Measurements from ENCODE around the gene FGFR2. TPM values are rescaled to one million over a fixed set of nuclear protein-coding genes. Genes with fewer than 3 reads are reported as not detected.

FGFR2 gene
- total and polyA plus RNA-seq, 11 donors: 0.13 to 4.1 (median 0.35) TPM; not detected in 1

DNA sequence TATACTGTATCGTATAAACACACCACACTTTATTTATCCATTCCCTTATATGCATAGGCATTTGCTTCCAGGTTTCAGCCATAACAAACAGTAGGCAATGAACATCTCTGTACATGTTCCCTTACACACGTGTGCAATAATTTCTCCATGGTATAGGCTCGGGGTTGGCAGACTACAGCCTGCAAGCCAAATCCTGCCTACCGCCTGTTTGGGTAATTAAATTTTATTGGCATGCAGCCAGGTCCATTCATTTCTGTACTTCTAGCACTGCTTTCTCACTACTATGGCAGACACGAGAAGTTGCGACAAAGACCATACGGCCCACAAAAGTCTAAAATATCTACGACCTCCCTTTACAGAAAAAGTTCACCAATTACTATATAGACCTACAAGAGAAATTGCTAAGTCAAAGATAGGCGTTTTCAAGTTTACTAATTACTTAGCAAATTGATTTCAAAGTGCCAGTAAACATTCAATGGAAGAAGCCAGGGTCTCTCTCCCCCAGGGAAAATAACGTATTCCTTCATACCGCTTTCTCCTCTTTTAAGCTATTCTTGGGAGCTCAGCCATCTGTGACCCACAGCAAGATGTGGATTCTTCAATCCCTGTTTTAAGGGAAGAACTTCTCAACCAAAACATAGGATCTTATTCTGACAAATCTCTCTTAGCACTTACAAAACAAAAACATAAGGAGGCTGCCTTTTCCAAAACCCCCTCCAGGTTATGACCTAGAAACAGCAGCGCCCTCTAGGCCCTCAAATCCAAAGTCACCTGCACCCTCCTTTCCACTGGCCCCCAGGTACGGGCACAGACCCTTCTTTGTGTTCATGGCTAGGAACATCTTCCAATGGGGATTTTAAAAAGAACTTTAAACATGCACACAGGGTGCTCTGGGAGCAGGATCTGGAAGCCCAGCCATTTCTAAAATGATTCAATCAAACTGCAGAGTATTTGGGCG, 100.5 kb downstream of the FGFR2 start:
- Histone ChIP-seq H3K27ac (no peak overlapping the region), H3K27me3 (peaks cover 0 to 19% (median 0%) of the 10 kb centered on the region in 9 donors), H3K4me1 (no peaks in the 10 kb centered on the region), H3K9me3 (no peaks in the 10 kb centered on the region), H3K4me3 (no peak overlapping the region), H3K36me3 (no peaks in the 10 kb centered on the region)
- DNase-seq (no peak), ATAC-seq (no peak)
- WGBS, 4 donors: 73 to 81% (median 78%) methylated on average over 14 of the region's 14 CpGs
- TF ChIP-seq, protein P1, sequence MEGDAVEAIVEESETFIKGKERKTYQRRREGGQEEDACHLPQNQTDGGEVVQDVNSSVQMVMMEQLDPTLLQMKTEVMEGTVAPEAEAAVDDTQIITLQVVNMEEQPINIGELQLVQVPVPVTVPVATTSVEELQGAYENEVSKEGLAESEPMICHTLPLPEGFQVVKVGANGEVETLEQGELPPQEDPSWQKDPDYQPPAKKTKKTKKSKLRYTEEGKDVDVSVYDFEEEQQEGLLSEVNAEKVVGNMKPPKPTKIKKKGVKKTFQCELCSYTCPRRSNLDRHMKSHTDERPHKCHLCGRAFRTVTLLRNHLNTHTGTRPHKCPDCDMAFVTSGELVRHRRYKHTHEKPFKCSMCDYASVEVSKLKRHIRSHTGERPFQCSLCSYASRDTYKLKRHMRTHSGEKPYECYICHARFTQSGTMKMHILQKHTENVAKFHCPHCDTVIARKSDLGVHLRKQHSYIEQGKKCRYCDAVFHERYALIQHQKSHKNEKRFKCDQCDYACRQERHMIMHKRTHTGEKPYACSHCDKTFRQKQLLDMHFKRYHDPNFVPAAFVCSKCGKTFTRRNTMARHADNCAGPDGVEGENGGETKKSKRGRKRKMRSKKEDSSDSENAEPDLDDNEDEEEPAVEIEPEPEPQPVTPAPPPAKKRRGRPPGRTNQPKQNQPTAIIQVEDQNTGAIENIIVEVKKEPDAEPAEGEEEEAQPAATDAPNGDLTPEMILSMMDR (IDR thresholded peaks at IDR 0.05): no peak
- no peak for TF ChIP-seq POLR2A (IDR thresholded peaks at IDR 0.05)
- intact Hi-C loops (cut with DNase I): no loop called here

DNA sequence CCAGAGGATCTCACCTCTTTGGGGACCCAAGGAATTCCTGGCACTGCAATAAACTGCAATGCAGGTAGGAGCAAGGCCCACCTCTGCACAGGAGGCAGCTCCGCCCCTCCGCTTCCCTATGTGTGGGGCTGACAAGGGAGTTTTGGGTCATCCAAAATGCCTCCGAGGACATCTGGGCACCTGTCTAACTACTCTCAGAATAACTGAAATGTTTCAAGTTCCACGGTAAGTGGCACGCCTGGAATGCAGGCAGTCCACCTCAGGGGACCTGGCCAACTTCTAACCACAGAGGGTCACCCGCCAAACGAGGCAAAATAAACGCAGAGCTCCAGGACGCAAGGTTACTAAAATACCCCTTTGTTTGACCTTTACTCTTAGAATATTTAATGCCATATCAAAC, 102.5 kb downstream of the FGFR2 start:
- WGBS, 4 donors: 71 to 80% (median 76%) methylated on average over 8 to 9 of the region's 9 CpGs
- Histone ChIP-seq H3K4me1 (no peaks in the 10 kb centered on the region), H3K27ac (no peak overlapping the region), H3K36me3 (no peaks in the 10 kb centered on the region), H3K27me3 (peaks cover 0 to 20% (median 0%) of the 10 kb centered on the region in 9 donors), H3K4me3 (no peak overlapping the region), H3K9me3 (no peaks in the 10 kb centered on the region)
- TF ChIP-seq, protein P1 (IDR thresholded peaks at IDR 0.05): no peak
- TF ChIP-seq POLR2A (IDR thresholded peaks at IDR 0.05): no peak
- intact Hi-C loops (cut with DNase I): no loop called here
- ATAC-seq (no peak), DNase-seq (no peak)

DNA sequence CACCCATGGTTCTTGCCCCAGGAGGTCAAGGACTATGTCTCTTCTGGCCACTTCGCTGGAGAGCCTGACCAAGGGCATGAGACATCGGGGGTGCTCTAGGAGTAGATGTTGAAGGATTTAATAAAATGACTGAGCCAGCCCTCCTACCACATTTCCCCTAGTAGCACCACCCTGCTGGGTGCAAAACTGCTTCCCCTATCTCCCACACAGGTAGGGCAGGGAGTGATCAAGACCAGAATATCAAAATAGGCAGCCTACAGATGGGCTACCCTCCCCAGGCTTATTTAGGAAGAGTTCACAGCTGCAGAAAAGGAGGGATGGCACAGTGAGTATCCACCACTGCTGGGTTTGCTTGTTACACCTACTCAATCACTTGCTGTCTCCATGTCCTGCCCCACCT, 103.9 kb downstream of the FGFR2 start:
- intact Hi-C loops (cut with DNase I): no loop called here
- H3K9me3 ChIP-seq: no peaks in the 10 kb centered on the region
- H3K27me3 ChIP-seq: peaks cover 0 to 23% (median 0%) of the 10 kb centered on the region in 9 donors
- H3K4me1 ChIP-seq: no peaks in the 10 kb centered on the region
- no peak for ATAC-seq
- 60 to 80% (median 76%) methylated on average over 2 of the region's 2 CpGs for WGBS, 4 donors
- no peaks in the 10 kb centered on the region for H3K36me3 ChIP-seq
- no peak overlapping the region for H3K4me3 ChIP-seq
- no peak for TF ChIP-seq POLR2A (IDR thresholded peaks at IDR 0.05)
- TF ChIP-seq, protein P1 (IDR thresholded peaks at IDR 0.05): no peak
- DNase-seq: no peak
- H3K27ac ChIP-seq: no peak overlapping the region

DNA sequence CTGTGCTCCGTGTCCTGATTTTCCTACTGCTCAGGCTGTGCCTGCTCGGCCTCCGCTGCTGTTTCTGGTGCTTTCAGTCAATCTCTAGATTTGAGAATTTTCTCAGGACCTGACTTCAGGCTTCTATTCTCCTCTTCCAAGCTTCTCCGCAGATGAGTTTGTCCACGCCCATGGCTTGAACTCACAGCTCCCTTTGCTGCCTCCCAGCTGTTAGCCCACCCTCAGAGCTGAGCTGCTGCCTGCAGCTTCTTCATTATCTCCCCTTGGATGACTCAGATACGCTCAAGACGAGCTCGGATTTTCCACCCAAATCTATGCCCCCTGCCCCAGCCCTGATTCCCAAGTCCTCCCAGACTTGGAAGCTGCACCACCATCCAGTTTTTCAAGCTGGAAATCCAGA, 104.7 kb downstream of the FGFR2 start:
- H3K36me3 ChIP-seq: no peaks in the 10 kb centered on the region
- ATAC-seq (no peak), DNase-seq (no peak)
- intact Hi-C loops (cut with DNase I): no loop called here
- peaks cover 0 to 23% (median 0%) of the 10 kb centered on the region in 9 donors for H3K27me3 ChIP-seq
- H3K4me1 ChIP-seq: no peaks in the 10 kb centered on the region
- no peak overlapping the region for H3K27ac ChIP-seq
- TF ChIP-seq, protein P1 (IDR thresholded peaks at IDR 0.05): no peak
- no peak for TF ChIP-seq POLR2A (IDR thresholded peaks at IDR 0.05)
- no peak overlapping the region for H3K4me3 ChIP-seq
- H3K9me3 ChIP-seq: no peaks in the 10 kb centered on the region
- WGBS, 4 donors: 73 to 81% (median 77%) methylated on average over 8 of the region's 8 CpGs

Data from heart left ventricle (tissue), 16 donors.